Measurements from ENCODE around the gene CPNE9. TPM values are rescaled to one million over a fixed set of nuclear protein-coding genes. Genes with fewer than 3 reads are reported as not detected.

Gene CPNE9
- total and polyA plus RNA-seq, 2 donors (not counting 1 experiment from before 2014, with no cell fraction given), result under 0.01 TPM; not detected in 1

GRCh38 chr3:9721700-9722060, 18.0 kb downstream of the CPNE9 start:
- no peak overlapping the region for H3K4me2 ChIP-seq (ENCODE audit: extremely low read depth, insufficient read depth, low read length)
- no peaks in the 10 kb centered on the region for H4K20me1 ChIP-seq (ENCODE audit: control insufficient read depth, extremely low read depth, insufficient read depth, low read length)
- no peak overlapping the region for H3K9ac ChIP-seq (ENCODE audit: insufficient read depth, low read length)
- H3K27me3 ChIP-seq (ENCODE audit: control insufficient read depth, insufficient read depth, low read length), result no peaks in the 10 kb centered on the region
- no peaks in the 10 kb centered on the region for H3K9me3 ChIP-seq (ENCODE audit: control insufficient read depth, insufficient read depth, low read depth, low read length)
- H3K27ac ChIP-seq (ENCODE audit: insufficient read depth, low read length), result no peak overlapping the region
- DNase-seq (ENCODE audit: low read depth in 2 of 2), result no peak
- TF ChIP-seq CTCF (conservative IDR thresholded peaks at IDR 0.05 in 1 of 2, IDR thresholded peaks at IDR 0.05 in 1 of 2; ENCODE audit: low read depth in 1 of 2, low read length in 2 of 2) (no peak), EZH2 (IDR thresholded peaks at IDR 0.05; ENCODE audit: low read length, missing control alignments) (no peak)
- H3K4me3 ChIP-seq (replicated peaks in 1 of 4; ENCODE audit: control extremely low read depth in 1 of 4, insufficient read depth in 1 of 4, low read depth in 3 of 4, low read length in 4 of 4), result no peak overlapping the region
- no peaks in the 10 kb centered on the region for H3K4me1 ChIP-seq (ENCODE audit: control insufficient read depth, extremely low read depth, insufficient read depth, low read length)
- H3K36me3 ChIP-seq (ENCODE audit: control insufficient read depth, insufficient read depth, low read length), result no peaks in the 10 kb centered on the region
- H2AFZ ChIP-seq (ENCODE audit: low read length), result no peak overlapping the region
- no peaks in the 10 kb centered on the region for H3K79me2 ChIP-seq (ENCODE audit: control insufficient read depth, insufficient read depth, low read length)

- H3K9ac ChIP-seq (ENCODE audit: insufficient read depth, low read length), result no peak overlapping the region
- no peak overlapping the region for H3K4me3 ChIP-seq (replicated peaks in 1 of 4; ENCODE audit: control extremely low read depth in 1 of 4, insufficient read depth in 1 of 4, low read depth in 3 of 4, low read length in 4 of 4)
- no peaks in the 10 kb centered on the region for H3K27me3 ChIP-seq (ENCODE audit: control insufficient read depth, insufficient read depth, low read length)
- H3K27ac ChIP-seq (ENCODE audit: insufficient read depth, low read length), result no peak overlapping the region
- H3K4me2 ChIP-seq (ENCODE audit: extremely low read depth, insufficient read depth, low read length), result no peak overlapping the region
- H3K4me1 ChIP-seq (ENCODE audit: control insufficient read depth, extremely low read depth, insufficient read depth, low read length), result no peaks in the 10 kb centered on the region
- no peak for TF ChIP-seq EZH2 (IDR thresholded peaks at IDR 0.05; ENCODE audit: low read length, missing control alignments)
- no peak for TF ChIP-seq CTCF (conservative IDR thresholded peaks at IDR 0.05 in 1 of 2, IDR thresholded peaks at IDR 0.05 in 1 of 2; ENCODE audit: low read depth in 1 of 2, low read length in 2 of 2)
- H2AFZ ChIP-seq (ENCODE audit: low read length), result no peak overlapping the region
- H4K20me1 ChIP-seq (ENCODE audit: control insufficient read depth, extremely low read depth, insufficient read depth, low read length), result no peaks in the 10 kb centered on the region
- no peaks in the 10 kb centered on the region for H3K79me2 ChIP-seq (ENCODE audit: control insufficient read depth, insufficient read depth, low read length)
- DNase-seq (ENCODE audit: low read depth in 2 of 2), result no peak
- H3K9me3 ChIP-seq (ENCODE audit: control insufficient read depth, insufficient read depth, low read depth, low read length), result no peaks in the 10 kb centered on the region
- H3K36me3 ChIP-seq (ENCODE audit: control insufficient read depth, insufficient read depth, low read length), result no peaks in the 10 kb centered on the region
Measured at GRCh38 chr3:9725775-9726515, 22.3 kb downstream of the CPNE9 start.

- Histone ChIP-seq H3K9me3 (ENCODE audit: control insufficient read depth, insufficient read depth, low read depth, low read length) (no peaks in the 10 kb centered on the region), H3K27me3 (ENCODE audit: control insufficient read depth, insufficient read depth, low read length) (no peaks in the 10 kb centered on the region), H3K79me2 (ENCODE audit: control insufficient read depth, insufficient read depth, low read length) (peaks cover 3% of the 10 kb centered on the region), H3K4me2 (ENCODE audit: extremely low read depth, insufficient read depth, low read length) (no peak overlapping the region), H3K4me3 (replicated peaks in 1 of 4; ENCODE audit: control extremely low read depth in 1 of 4, insufficient read depth in 1 of 4, low read depth in 3 of 4, low read length in 4 of 4) (no peak overlapping the region), H3K9ac (ENCODE audit: insufficient read depth, low read length) (no peak overlapping the region), H2AFZ (ENCODE audit: low read length) (no peak overlapping the region), H3K4me1 (ENCODE audit: control insufficient read depth, extremely low read depth, insufficient read depth, low read length) (no peaks in the 10 kb centered on the region), H4K20me1 (ENCODE audit: control insufficient read depth, extremely low read depth, insufficient read depth, low read length) (no peaks in the 10 kb centered on the region), H3K36me3 (ENCODE audit: control insufficient read depth, insufficient read depth, low read length) (no peaks in the 10 kb centered on the region), H3K27ac (ENCODE audit: insufficient read depth, low read length) (no peak overlapping the region)
- no peak for DNase-seq (ENCODE audit: low read depth in 2 of 2)
- TF ChIP-seq CTCF (conservative IDR thresholded peaks at IDR 0.05 in 1 of 2, IDR thresholded peaks at IDR 0.05 in 1 of 2; ENCODE audit: low read depth in 1 of 2, low read length in 2 of 2) (peak in 1 of 2 donors; percentile 23), EZH2 (IDR thresholded peaks at IDR 0.05; ENCODE audit: low read length, missing control alignments) (no peak)
Measured at GRCh38 chr3:9727041-9727595, 23.5 kb downstream of the CPNE9 start.

Measured in fibroblast of lung (primary cell).